Uterus (tissue), 4 donors: ENCODE measurements around the gene TMEM14A. TPM values are rescaled to one million over a fixed set of nuclear protein-coding genes. Genes with fewer than 3 reads are reported as not detected.

ENCODE experiments used
- DNase-seq, 2 donors: peaks; one replicate each; pipeline ENCODE4 v3.0.0-alpha.2; 2019 to 2020
- H3K27ac ChIP-seq, 2 donors: fragments of 200-600 bp; sonication (generic); 1 replicate in 1 of 2; 2 replicates in 1 of 2; pipeline ENCODE4 v1.5.1; 2016 to 2018
- H3K27me3 ChIP-seq, 2 donors: fragments of 200-600 bp; sonication (generic); one replicate each; pipeline ENCODE4 v1.5.1; 2018 to 2019; ENCODE audit warnings: control low read depth in 1 of 2
- H3K36me3 ChIP-seq, 2 donors: fragments of 200-600 bp; sonication (generic); one replicate each; pipeline ENCODE4 v1.5.1; 2019; ENCODE audit warnings: control low read depth in 1 of 2
- H3K4me1 ChIP-seq, 2 donors: fragments of 200-600 bp; sonication (generic); one replicate each; pipeline ENCODE4 v1.5.1; 2018 to 2019; ENCODE audit warnings: control low read depth in 1 of 2
- H3K4me3 ChIP-seq, 2 donors: fragments of 200-600 bp; sonication (generic); 1 replicate in 1 of 2; 2 replicates in 1 of 2; pipeline ENCODE4 v1.5.1; 2018 to 2019; ENCODE audit warnings: mild to moderate bottlenecking in 1 of 2
- H3K9me3 ChIP-seq, 2 donors: fragments of 200-600 bp; sonication (generic); one replicate each; pipeline ENCODE4 v1.5.1; 2019; ENCODE audit warnings: control low read depth in 1 of 2
- CTCF ChIP-seq, 4 experiments: fragments of 200-600 bp in 2 of 4; fragments of 450-650 bp in 2 of 4; sonication (generic) in 2 of 4; IDR thresholded peaks; one replicate each; pipeline ENCODE4 v1.5.1; 2016 to 2019; ENCODE audit warnings: antibody characterized with exemption in 4 of 4, mild to moderate bottlenecking in 2 of 4, moderate library complexity in 1 of 4
- POLR2A ChIP-seq, 2 donors: fragments of 450-650 bp; IDR thresholded peaks; one replicate each; pipeline ENCODE4 v1.6.1; 2016; ENCODE audit warnings: antibody characterized with exemption in 2 of 2, mild to moderate bottlenecking in 1 of 2, moderate library complexity in 1 of 2
- intact Hi-C: fragments of 100-400 bp; cut with DNase I; formaldehyde crosslinking; loops from one replicate; pipeline ENCODE4 v1.15.1; 2023; ENCODE audit warnings: low total_unique reads
- total RNA-seq, 4 donors: library from RNA; depleted of rRNA in 3 of 4; stranded (reverse); fragments of >200 nt in 3 of 4; gene quantifications; one replicate each; pipeline versions ENCODE4 v1.1.0 to v1.2.4, GENCODE V29; 2014 to 2023
- donor health status: DM: yes; HTN: yes; CAD: no.

Gene TMEM14A
- 10 to 100 TPM in 3 of 4 donors, 1 to 10 TPM in 1; 9.5 to 65.0 (median 32.8) TPM for total RNA-seq

GRCh38 chr6:52670502-52671409, at the start of gene TMEM14A:
TSS of gene TMEM14A (plus strand) at chr6:52671113. CDS start at chr6:52677103, 5,990 bp downstream.
- Histone ChIP-seq H3K27ac (peak within 1 kb of the TSS; percentile 25 to 69), H3K4me3 (peak within 1 kb of the TSS; percentile 66 to 75), H3K9me3 (no peaks in the 10 kb centered on the region), H3K36me3 (no peaks in the 10 kb centered on the region), H3K4me1 (no peaks in the 10 kb centered on the region), H3K27me3 (no peaks in the 10 kb centered on the region)
- intact Hi-C loops, result no loop called here
- peak; percentile 93 for DNase-seq
- TF ChIP-seq CTCF (IDR thresholded peaks at IDR 0.05) (peak in 1 of 4 experiments; percentile 39), POLR2A (IDR thresholded peaks at IDR 0.05) (peak in 1 of 2 donors; percentile 62)

GRCh38 chr6:52621631-52622030, 49.3 kb upstream of the TMEM14A start:
- Histone ChIP-seq H3K27me3 (no peaks in the 10 kb centered on the region), H3K27ac (no peak overlapping the region), H3K4me3 (no peak overlapping the region), H3K36me3 (no peaks in the 10 kb centered on the region), H3K4me1 (no peaks in the 10 kb centered on the region), H3K9me3 (no peaks in the 10 kb centered on the region)
- intact Hi-C loops, result no loop called here
- TF ChIP-seq CTCF (IDR thresholded peaks at IDR 0.05) (no peak), POLR2A (IDR thresholded peaks at IDR 0.05) (no peak)
- no peak for DNase-seq

- Histone ChIP-seq H3K27ac (no peak overlapping the region), H3K36me3 (no peaks in the 10 kb centered on the region), H3K4me1 (no peaks in the 10 kb centered on the region), H3K4me3 (no peak overlapping the region), H3K9me3 (no peaks in the 10 kb centered on the region), H3K27me3 (no peaks in the 10 kb centered on the region)
- intact Hi-C loops, result no loop called here
- no peak for DNase-seq
- no peak for TF ChIP-seq CTCF (IDR thresholded peaks at IDR 0.05)
- no peak for TF ChIP-seq POLR2A (IDR thresholded peaks at IDR 0.05)
Measured at GRCh38 chr6:52622810-52623209, 48.1 kb upstream of the TMEM14A start.

GRCh38 chr6:52632011-52632410, 38.9 kb upstream of the TMEM14A start:
- no peaks in the 10 kb centered on the region for H3K9me3 ChIP-seq
- no peak for DNase-seq
- intact Hi-C loops, result no loop called here
- no peak for TF ChIP-seq CTCF (IDR thresholded peaks at IDR 0.05)
- TF ChIP-seq POLR2A (IDR thresholded peaks at IDR 0.05), result no peak
- H3K27me3 ChIP-seq, result no peaks in the 10 kb centered on the region
- no peak overlapping the region for H3K27ac ChIP-seq
- no peak overlapping the region for H3K4me3 ChIP-seq
- no peaks in the 10 kb centered on the region for H3K4me1 ChIP-seq
- no peaks in the 10 kb centered on the region for H3K36me3 ChIP-seq

- Histone ChIP-seq H3K9me3 (no peaks in the 10 kb centered on the region), H3K4me3 (no peak overlapping the region), H3K27me3 (no peaks in the 10 kb centered on the region), H3K4me1 (no peaks in the 10 kb centered on the region), H3K36me3 (no peaks in the 10 kb centered on the region), H3K27ac (no peak overlapping the region)
- no peak for TF ChIP-seq POLR2A (IDR thresholded peaks at IDR 0.05)
- TF ChIP-seq CTCF (IDR thresholded peaks at IDR 0.05), result no peak
- intact Hi-C loops, result no loop called here
- no peak for DNase-seq
Measured at GRCh38 chr6:52634211-52634610, 36.7 kb upstream of the TMEM14A start.
